Activated T-cell treated with anti-CD3 and anti-CD28 coated beads, Interleukin-2, amount 50 U/mL, for 24 hours (primary cell): Measurements from ENCODE around the gene SRGAP3.

Experiments
- DNase-seq: peaks from one replicate; pipeline ENCODE4 v3.0.0-alpha.2; 2020
- H3K27ac Mint-ChIP-seq: 2 replicates; pipeline ENCODE4 v1.8.0; 2020; ENCODE audit warnings: mild to moderate bottlenecking, mixed read lengths
- H3K27me3 Mint-ChIP-seq: 2 replicates; pipeline ENCODE4 v1.8.0; 2020; ENCODE audit warnings: mixed read lengths
- H3K36me3 Mint-ChIP-seq: 2 replicates; pipeline ENCODE4 v1.8.0; 2020; ENCODE audit warnings: low read depth, mixed read lengths
- H3K4me1 Mint-ChIP-seq: 2 replicates; pipeline ENCODE4 v1.8.0; 2020; ENCODE audit warnings: low read depth, mixed read lengths
- H3K4me3 Mint-ChIP-seq: 2 replicates; pipeline ENCODE4 v1.8.0; 2020; ENCODE audit warnings: mild to moderate bottlenecking, moderate library complexity, mixed read lengths
- H3K9me3 Mint-ChIP-seq: 2 replicates; pipeline ENCODE4 v1.8.0; 2020; ENCODE audit warnings: mixed read lengths

SRGAP3 gene

GRCh38 chr3:9072667-9073009, 176.8 kb downstream of the SRGAP3 start:
- no peaks in the 10 kb centered on the region for H3K9me3 Mint-ChIP-seq
- H3K27me3 Mint-ChIP-seq: no peaks in the 10 kb centered on the region
- H3K36me3 Mint-ChIP-seq: no peaks in the 10 kb centered on the region
- no peak for DNase-seq
- H3K27ac Mint-ChIP-seq: no peak overlapping the region
- no peak overlapping the region for H3K4me3 Mint-ChIP-seq
- H3K4me1 Mint-ChIP-seq: no peaks in the 10 kb centered on the region

GRCh38 chr3:9071936-9072666, 177.3 kb downstream of the SRGAP3 start:
- Mint-ChIP-seq H3K27me3 (no peaks in the 10 kb centered on the region), H3K4me1 (no peaks in the 10 kb centered on the region), H3K4me3 (no peak overlapping the region), H3K36me3 (no peaks in the 10 kb centered on the region), H3K27ac (no peak overlapping the region), H3K9me3 (no peaks in the 10 kb centered on the region)
- no peak for DNase-seq

- no peak overlapping the region for H3K4me3 Mint-ChIP-seq
- no peaks in the 10 kb centered on the region for H3K36me3 Mint-ChIP-seq
Measured at GRCh38 chr3:9070961-9071360, 178.5 kb downstream of the SRGAP3 start.

GRCh38 chr3:9069971-9070370, 179.5 kb downstream of the SRGAP3 start:
- no peak for DNase-seq
- no peak overlapping the region for H3K4me3 Mint-ChIP-seq
- H3K4me1 Mint-ChIP-seq: no peaks in the 10 kb centered on the region
- no peak overlapping the region for H3K27ac Mint-ChIP-seq
- H3K27me3 Mint-ChIP-seq: no peaks in the 10 kb centered on the region
- H3K9me3 Mint-ChIP-seq: no peaks in the 10 kb centered on the region
- no peaks in the 10 kb centered on the region for H3K36me3 Mint-ChIP-seq

More at GRCh38 chr3:9070961-9071360, 178.5 kb downstream of the SRGAP3 start:
- no peaks in the 10 kb centered on the region for H3K27me3 Mint-ChIP-seq
- H3K27ac Mint-ChIP-seq: no peak overlapping the region
- no peak for DNase-seq
- H3K4me1 Mint-ChIP-seq: no peaks in the 10 kb centered on the region
- H3K9me3 Mint-ChIP-seq: no peaks in the 10 kb centered on the region

DNA sequence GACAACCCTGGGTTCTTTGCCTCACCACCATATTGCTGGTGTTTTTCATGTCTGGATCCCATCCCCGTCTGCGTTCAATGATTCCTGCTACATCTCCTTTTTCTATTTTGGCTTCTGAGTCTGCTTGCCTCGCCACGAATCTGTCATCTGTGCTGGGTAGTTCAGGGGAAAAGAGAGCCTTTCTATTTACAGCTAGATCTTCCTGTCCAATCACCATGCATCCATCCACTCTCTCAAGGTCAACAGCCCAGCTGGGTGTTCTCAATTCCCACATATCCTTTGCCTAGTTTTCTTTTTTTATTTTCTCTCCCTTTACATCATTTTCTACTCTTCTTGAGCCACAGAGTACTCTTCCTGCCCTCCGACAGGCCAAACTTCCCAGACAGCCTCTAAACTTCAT, 181.4 kb downstream of the SRGAP3 start:
- peaks cover 2% of the 10 kb centered on the region for H3K9me3 Mint-ChIP-seq
- no peak overlapping the region for H3K4me3 Mint-ChIP-seq
- no peak overlapping the region for H3K27ac Mint-ChIP-seq
- DNase-seq: no peak
- no peaks in the 10 kb centered on the region for H3K27me3 Mint-ChIP-seq
- H3K36me3 Mint-ChIP-seq: no peaks in the 10 kb centered on the region
- H3K4me1 Mint-ChIP-seq: no peaks in the 10 kb centered on the region

DNA sequence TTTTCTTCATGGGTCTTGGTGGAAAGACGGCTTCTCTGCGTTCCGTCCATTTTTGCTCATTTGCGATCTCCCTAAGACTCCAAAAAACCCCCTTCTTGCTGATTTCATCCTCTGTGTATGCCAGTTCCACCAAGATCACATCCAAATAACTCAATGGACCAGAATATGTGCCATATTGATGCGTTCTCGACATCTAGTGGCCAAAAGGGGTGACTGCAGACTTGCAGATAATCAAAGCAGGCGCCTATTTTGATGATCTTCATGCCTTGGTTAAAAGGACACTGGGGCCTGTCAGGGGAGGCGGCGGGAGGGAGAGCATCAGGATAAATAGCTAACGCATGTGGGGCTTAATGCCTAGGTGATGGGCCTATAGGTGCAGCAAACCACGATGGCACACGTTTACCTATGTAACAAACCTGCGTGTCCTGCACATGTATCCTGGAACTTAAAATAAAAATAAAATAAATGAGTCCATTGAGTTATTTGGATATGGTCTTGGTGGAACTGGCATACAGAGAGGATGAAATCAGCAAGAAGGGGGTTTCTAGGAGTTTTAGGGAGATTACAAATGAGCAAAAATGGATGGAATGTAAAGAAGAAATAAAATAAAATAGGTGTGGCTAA, 182.0 kb downstream of the SRGAP3 start:
- DNase-seq: peak; percentile 31
- no peaks in the 10 kb centered on the region for H3K27me3 Mint-ChIP-seq

DNA sequence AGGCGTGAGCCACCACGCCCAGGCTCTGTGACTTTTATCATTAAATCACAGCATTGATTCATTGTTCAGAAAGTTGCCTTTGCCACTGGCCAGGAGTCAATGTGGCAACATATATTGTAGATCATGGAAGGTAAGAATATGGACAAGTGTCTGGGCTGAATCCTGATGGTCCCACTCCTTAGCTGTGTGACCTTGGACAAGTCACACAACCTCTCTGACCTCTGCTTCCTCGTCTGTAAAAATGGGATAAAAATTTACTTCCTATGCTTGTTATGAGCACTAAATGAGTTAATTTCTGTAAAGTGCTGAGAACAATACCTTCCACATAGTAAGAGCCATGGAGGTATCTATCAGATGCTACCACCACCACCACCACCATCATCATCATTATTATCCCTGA, 182.7 kb downstream of the SRGAP3 start:
- Mint-ChIP-seq H3K4me1 (no peaks in the 10 kb centered on the region), H3K27me3 (no peaks in the 10 kb centered on the region), H3K4me3 (no peak overlapping the region), H3K9me3 (peaks cover 9% of the 10 kb centered on the region), H3K36me3 (no peaks in the 10 kb centered on the region), H3K27ac (no peak overlapping the region)
- no peak for DNase-seq

More for the DNA sequence above, 182.0 kb downstream of the SRGAP3 start:
- H3K36me3 Mint-ChIP-seq: no peaks in the 10 kb centered on the region
- H3K9me3 Mint-ChIP-seq: peaks cover 7% of the 10 kb centered on the region
- H3K4me1 Mint-ChIP-seq: no peaks in the 10 kb centered on the region
- no peak overlapping the region for H3K27ac Mint-ChIP-seq
- no peak overlapping the region for H3K4me3 Mint-ChIP-seq

DNA sequence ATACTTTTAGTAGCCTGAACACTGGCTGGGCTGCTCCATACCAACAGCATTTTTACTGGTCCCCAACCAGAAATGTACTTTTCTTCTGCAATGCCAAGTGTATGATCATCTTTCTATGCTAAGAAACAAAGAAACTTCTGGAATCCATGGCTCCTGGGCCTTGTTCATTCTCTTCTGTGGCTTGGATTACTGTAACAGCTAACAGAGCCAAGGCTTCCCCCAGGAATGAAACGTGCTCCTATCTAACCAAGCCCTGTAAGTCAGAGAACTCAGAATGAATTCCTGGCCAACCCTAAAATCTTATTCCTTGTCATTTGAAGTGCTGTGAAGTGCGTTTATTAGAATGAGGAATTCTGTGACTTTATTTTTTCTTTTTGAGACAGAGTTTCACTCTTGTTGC, 183.3 kb downstream of the SRGAP3 start:
- Mint-ChIP-seq H3K27me3 (no peaks in the 10 kb centered on the region), H3K36me3 (no peaks in the 10 kb centered on the region), H3K4me3 (no peak overlapping the region), H3K27ac (no peak overlapping the region), H3K4me1 (no peaks in the 10 kb centered on the region), H3K9me3 (peaks cover 9% of the 10 kb centered on the region)
- DNase-seq: no peak

DNA sequence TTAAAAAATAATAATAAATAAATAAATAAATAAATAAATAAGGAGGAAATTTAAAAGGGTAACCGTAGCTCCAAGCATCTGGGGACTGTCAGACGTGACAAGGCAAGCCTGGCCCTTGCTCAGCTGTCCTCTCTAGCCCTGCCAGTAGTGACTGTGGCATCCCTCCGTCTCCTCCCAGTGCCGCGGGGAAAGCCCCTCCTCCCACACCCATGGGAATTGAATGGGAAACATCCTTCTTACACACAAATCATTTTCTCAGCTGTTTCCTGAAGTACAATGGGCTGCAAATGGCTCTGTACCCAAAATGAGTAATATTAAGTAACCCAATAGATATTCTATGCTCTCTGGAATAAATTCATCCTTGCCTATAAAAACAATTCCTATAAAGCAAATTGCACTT, 184.6 kb downstream of the SRGAP3 start:
- no peaks in the 10 kb centered on the region for H3K4me1 Mint-ChIP-seq
- H3K36me3 Mint-ChIP-seq: no peaks in the 10 kb centered on the region
- H3K27ac Mint-ChIP-seq: no peak overlapping the region
- H3K9me3 Mint-ChIP-seq: peaks cover 9% of the 10 kb centered on the region
- no peak overlapping the region for H3K4me3 Mint-ChIP-seq
- no peak for DNase-seq
- H3K27me3 Mint-ChIP-seq: no peaks in the 10 kb centered on the region

DNA sequence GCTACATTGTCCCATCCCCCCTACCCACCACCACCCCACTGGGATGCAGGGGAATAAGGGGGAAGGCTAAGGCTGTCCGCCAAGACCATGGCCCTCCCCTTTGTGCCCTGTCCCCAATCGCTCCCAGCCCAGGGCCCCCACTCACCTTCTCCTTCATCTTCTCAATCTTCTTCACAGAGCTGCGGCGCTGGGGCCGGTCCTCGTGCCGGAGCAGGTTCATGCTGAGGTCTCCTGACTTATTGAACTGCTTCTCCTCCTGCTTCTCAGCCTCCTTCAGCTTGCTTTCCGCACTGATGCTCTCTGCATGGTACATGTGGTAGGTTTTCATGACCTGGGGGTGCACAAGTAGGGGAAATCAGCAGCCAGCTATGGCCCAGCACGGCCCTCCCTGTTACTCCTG, 185.2 kb downstream of the SRGAP3 start:
- H3K4me1 Mint-ChIP-seq: no peaks in the 10 kb centered on the region
- H3K36me3 Mint-ChIP-seq: no peaks in the 10 kb centered on the region
- no peak overlapping the region for H3K4me3 Mint-ChIP-seq
- H3K27me3 Mint-ChIP-seq: no peaks in the 10 kb centered on the region
- H3K27ac Mint-ChIP-seq: no peak overlapping the region
- DNase-seq: no peak
- peaks cover 9% of the 10 kb centered on the region for H3K9me3 Mint-ChIP-seq

GRCh38 chr3:9062570-9062969, 186.9 kb downstream of the SRGAP3 start:
- H3K27ac Mint-ChIP-seq: no peak overlapping the region
- peaks cover 9% of the 10 kb centered on the region for H3K9me3 Mint-ChIP-seq
- no peak overlapping the region for H3K4me3 Mint-ChIP-seq
- no peaks in the 10 kb centered on the region for H3K4me1 Mint-ChIP-seq
- no peaks in the 10 kb centered on the region for H3K27me3 Mint-ChIP-seq
- no peaks in the 10 kb centered on the region for H3K36me3 Mint-ChIP-seq
- no peak for DNase-seq

DNA sequence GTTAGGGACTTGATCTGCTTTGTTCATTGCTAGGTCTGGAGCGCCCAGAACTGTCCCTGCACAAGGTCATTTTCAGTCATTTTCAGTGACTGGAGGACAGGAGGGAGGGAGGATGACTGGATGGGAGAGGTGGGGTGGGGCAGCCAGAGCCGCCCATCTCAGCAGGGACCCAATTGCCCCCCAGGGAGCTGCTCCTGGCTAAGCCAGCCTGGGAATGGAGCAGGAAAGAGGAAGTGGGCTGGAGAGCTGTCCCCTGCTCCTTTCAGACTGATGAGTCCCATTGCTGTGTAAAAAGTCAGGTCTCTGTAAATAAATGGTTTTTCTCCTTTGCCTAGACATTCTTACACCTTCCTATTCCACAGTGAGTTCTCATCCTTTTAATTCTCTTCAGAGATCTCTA, 187.8 kb downstream of the SRGAP3 start:
- H3K4me1 Mint-ChIP-seq: no peaks in the 10 kb centered on the region
- H3K4me3 Mint-ChIP-seq: no peak overlapping the region
- no peaks in the 10 kb centered on the region for H3K27me3 Mint-ChIP-seq
- H3K9me3 Mint-ChIP-seq: peaks cover 9% of the 10 kb centered on the region
- H3K27ac Mint-ChIP-seq: no peak overlapping the region
- no peak for DNase-seq
- no peaks in the 10 kb centered on the region for H3K36me3 Mint-ChIP-seq

DNA sequence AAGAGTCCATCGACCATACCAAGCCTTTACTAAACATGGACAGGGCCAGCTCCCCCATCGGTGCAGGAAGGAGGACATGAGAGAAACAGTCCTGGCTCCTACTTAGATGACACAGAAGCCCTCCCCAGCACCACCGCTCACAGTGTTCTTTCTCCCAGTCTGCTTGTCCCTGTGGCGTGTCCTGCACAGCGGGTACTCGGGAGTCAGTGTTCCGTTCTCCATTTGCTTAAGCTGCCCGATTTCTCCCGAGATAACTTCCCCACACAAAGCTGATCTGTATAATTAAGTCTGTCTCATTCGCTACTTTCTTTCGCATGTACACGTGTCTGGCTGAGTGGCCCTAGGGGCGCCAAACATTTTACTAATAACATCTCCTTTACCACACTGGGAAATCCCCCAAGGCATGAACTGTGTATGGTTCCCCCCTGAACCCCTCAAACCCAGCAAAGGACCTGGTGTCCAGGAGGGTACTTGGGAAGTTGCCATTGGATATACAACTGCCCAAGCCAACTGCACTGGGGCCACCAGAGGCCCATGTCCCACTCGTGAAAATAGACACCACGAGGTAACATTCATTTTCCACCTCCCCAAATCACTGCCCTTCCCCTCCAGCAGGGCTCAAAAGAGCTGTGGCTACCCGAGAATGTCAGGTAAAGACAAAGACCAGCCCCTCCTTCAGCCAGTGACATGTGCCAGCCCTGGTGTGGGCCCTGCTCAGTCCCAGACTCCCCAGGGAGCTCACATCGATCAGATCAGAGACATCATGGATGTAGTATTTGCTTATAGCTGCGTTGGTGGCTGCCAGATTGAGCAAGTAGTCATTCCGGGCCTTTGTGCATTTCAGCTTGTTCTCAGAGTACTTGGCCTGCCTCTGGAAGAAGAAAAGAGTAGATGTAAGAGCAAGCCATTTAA, 189.7 kb downstream of the SRGAP3 start:
- H3K4me3 Mint-ChIP-seq: no peak overlapping the region
- no peaks in the 10 kb centered on the region for H3K36me3 Mint-ChIP-seq

DNA sequence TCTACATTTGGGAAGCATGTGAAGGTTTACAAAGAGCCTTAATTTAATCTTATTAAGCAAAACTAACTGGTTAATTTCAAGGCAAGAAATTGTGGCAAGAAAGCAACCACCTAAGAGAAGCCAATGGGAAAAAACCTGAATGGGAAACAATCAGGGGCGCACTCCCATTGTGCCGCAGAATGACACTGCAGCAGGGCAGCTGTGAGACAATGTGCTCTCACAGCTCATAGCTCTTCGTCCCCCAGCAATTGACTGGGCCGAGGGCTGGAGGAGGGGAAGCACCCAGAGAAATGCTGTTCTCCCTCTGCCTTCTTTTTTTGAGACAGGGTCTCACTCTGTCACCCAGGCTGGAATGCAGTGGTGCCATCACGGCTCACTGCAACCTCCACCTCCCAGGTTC, 192.9 kb downstream of the SRGAP3 start:
- no peak for DNase-seq
- Mint-ChIP-seq H3K4me3 (no peak overlapping the region), H3K36me3 (no peaks in the 10 kb centered on the region), H3K27ac (no peak overlapping the region), H3K4me1 (no peaks in the 10 kb centered on the region), H3K27me3 (no peaks in the 10 kb centered on the region), H3K9me3 (no peaks in the 10 kb centered on the region)

More for the DNA sequence above, 189.7 kb downstream of the SRGAP3 start:
- Mint-ChIP-seq H3K4me1 (no peaks in the 10 kb centered on the region), H3K9me3 (peaks cover 9% of the 10 kb centered on the region), H3K27ac (no peak overlapping the region), H3K27me3 (no peaks in the 10 kb centered on the region)
- no peak for DNase-seq
